K562 (cell line): Measurements from ENCODE around the gene XBP1. TPM values are rescaled to one million over a fixed set of nuclear protein-coding genes. Genes with fewer than 3 reads are reported as not detected.

Experiments
- CBX1 ChIP-seq: sonication (generic); IDR thresholded peaks from 2 replicates; pipeline ENCODE4 v1.6.1; 2016; ENCODE audit warnings: antibody characterized with exemption, low read depth, mild to moderate bottlenecking
- FOSL1 ChIP-seq: fragments of 200-800 bp; sonication (Bioruptor generic); conservative IDR thresholded peaks from 2 replicates; pipeline ENCODE4 v1.6.1; 2016; ENCODE audit warnings: missing genetic modification characterization, missing compliant biosample characterization
- HDAC8 ChIP-seq: fragments of 450-650 bp; IDR thresholded peaks from 2 replicates; pipeline ENCODE4 v1.6.1; 2016; ENCODE audit warnings: mild to moderate bottlenecking, missing genetic modification characterization, moderate library complexity, missing compliant biosample characterization
- HMG20B ChIP-seq: fragments of 250-450 bp; sonication (Bioruptor Pico); IDR thresholded peaks from 2 replicates; pipeline ENCODE4 v1.5.0; 2021; ENCODE audit warnings: mild to moderate bottlenecking
- L3MBTL2 ChIP-seq: fragments of 450-650 bp; IDR thresholded peaks from 2 replicates; pipeline ENCODE4 v1.6.1; 2016; ENCODE audit warnings: mild to moderate bottlenecking, moderate library complexity
- LEF1 ChIP-seq: fragments of 450-650 bp; IDR thresholded peaks from 2 replicates; pipeline ENCODE4 v1.6.1; 2016; ENCODE audit warnings: mild to moderate bottlenecking
- MAFK ChIP-seq: IDR thresholded peaks from 2 replicates; pipeline ENCODE4 v1.6.1; 2011; ENCODE audit warnings: low read length, improper control_type of control experiment
- MED1 ChIP-seq: sonication (generic); formaldehyde crosslinking; IDR thresholded peaks from 2 replicates; pipeline ENCODE4 v1.8.1; 2023; ENCODE audit warnings: missing genetic modification reagents, borderline replicate concordance
- MTA1 ChIP-seq: fragments of 450-650 bp; IDR thresholded peaks from 2 replicates; pipeline ENCODE4 v1.6.1; 2017; ENCODE audit warnings: borderline replicate concordance
- MTF1 ChIP-seq: fragments of 250-450 bp; sonication (Bioruptor Pico); IDR thresholded peaks from 2 replicates; pipeline ENCODE4 v1.9.0; 2021; ENCODE audit warnings: moderate library complexity, mild to moderate bottlenecking, inconsistent platforms, borderline replicate concordance
- MXI1 ChIP-seq: IDR thresholded peaks from 2 replicates; pipeline ENCODE4 v1.6.1; 2011; ENCODE audit warnings: low read depth, mild to moderate bottlenecking, improper control_type of control experiment, low read length
- NFIX ChIP-seq: fragments of 250-450 bp; sonication (Bioruptor Pico); IDR thresholded peaks from 2 replicates; pipeline ENCODE4 v1.4.0; 2020; ENCODE audit warnings: low read depth, mild to moderate bottlenecking, moderate library complexity
- NRF1 ChIP-seq, 2 experiments: fragments of 450-650 bp; IDR thresholded peaks in 1 of 2; conservative IDR thresholded peaks in 1 of 2; 2 replicates each; pipeline ENCODE4 v1.6.1; 2014; ENCODE audit warnings: mild to moderate bottlenecking in 2 of 2
- PCBP2 ChIP-seq: fragments of 200-400 bp; formaldehyde crosslinking; IDR thresholded peaks from 2 replicates; pipeline ENCODE4 v1.6.1; 2018; ENCODE audit warnings: low read length, low read depth, mild to moderate bottlenecking, moderate library complexity; ENCODE audit not compliant: poor library complexity, severe bottlenecking
- PTBP1 ChIP-seq: fragments of 200-400 bp; formaldehyde crosslinking; IDR thresholded peaks from 2 replicates; pipeline ENCODE4 v1.6.1; 2017; ENCODE audit warnings: low read depth, low read length
- SMARCE1 ChIP-seq: fragments of 450-650 bp; IDR thresholded peaks from 2 replicates; pipeline ENCODE4 v1.7.1; 2016; ENCODE audit warnings: mild to moderate bottlenecking
- TARDBP ChIP-seq: fragments of 450-650 bp; IDR thresholded peaks from 2 replicates; pipeline ENCODE4 v1.6.1; 2016
- TBP ChIP-seq: optimal IDR thresholded peaks from 2 replicates; pipeline ENCODE3; 2011; ENCODE audit warnings: low read depth, low read length, improper control_type of control experiment
- ZBTB5 ChIP-seq: fragments of 450-650 bp; IDR thresholded peaks from 2 replicates; pipeline ENCODE4 v1.6.1; 2017; ENCODE audit warnings: antibody characterized with exemption
- ZBTB9 ChIP-seq: fragments of 450-650 bp; formaldehyde crosslinking; IDR thresholded peaks from 2 replicates; pipeline ENCODE4 v1.4.0; 2020; ENCODE audit warnings: mild to moderate bottlenecking, moderate library complexity
- ZFP1 ChIP-seq: fragments of 450-650 bp; formaldehyde crosslinking; IDR thresholded peaks from 2 replicates; pipeline ENCODE4 v1.4.0; 2020; ENCODE audit warnings: mild to moderate bottlenecking, mixed read lengths
- ZFX ChIP-seq: sonication (generic); formaldehyde crosslinking; IDR thresholded peaks from 2 replicates; pipeline ENCODE4 v1.8.0; 2022; ENCODE audit warnings: mild to moderate bottlenecking, missing genetic modification reagents, moderate library complexity
- polyA plus RNA-seq, 8 experiments: library from polyadenylated mRNA; depleted of rRNA in 4 of 8; stranded (reverse) in 5 of 8; unstranded in 3 of 8; fragments of >200 nt; fragmentation: Nextera tagmentation in 2 of 8; fragmentation: Illumina TruSeq in 1 of 8; extraction: Ambion mirVana in 2 of 8; extraction: Trizol in 1 of 8; gene quantifications; 2 replicates each; pipeline versions ENCODE4 v1.2.1 to v1.2.3, GENCODE V29; 2011 to 2014; ENCODE audit warnings: inconsistent platforms in 1 of 8, missing spikeins in 1 of 8
- total RNA-seq, 7 experiments: library from RNA; depleted of rRNA in 6 of 7; stranded (reverse); fragments of >200 nt in 6 of 7; fragmentation: Illumina TruSeq in 2 of 7; extraction: Trizol in 2 of 7; gene quantifications; 2 replicates each; pipeline versions ENCODE4 v1.2.1 to v1.2.3, GENCODE V29; 2011 to 2021; ENCODE audit warnings: low replicate concordance in 1 of 7
- TF ChIP-seq, protein P1 (sequence below): fragments of 450-650 bp; formaldehyde crosslinking; IDR thresholded peaks from 2 replicates; pipeline ENCODE4 v1.4.0; 2020; ENCODE audit warnings: mild to moderate bottlenecking, moderate library complexity

Gene XBP1
- total and polyA plus RNA-seq, 9 of the 15 experiments (the other 6 are each of a cell fraction or from before 2014, with no cell fraction given) = 25.0 to 218 (median 94.6) TPM

DNA sequence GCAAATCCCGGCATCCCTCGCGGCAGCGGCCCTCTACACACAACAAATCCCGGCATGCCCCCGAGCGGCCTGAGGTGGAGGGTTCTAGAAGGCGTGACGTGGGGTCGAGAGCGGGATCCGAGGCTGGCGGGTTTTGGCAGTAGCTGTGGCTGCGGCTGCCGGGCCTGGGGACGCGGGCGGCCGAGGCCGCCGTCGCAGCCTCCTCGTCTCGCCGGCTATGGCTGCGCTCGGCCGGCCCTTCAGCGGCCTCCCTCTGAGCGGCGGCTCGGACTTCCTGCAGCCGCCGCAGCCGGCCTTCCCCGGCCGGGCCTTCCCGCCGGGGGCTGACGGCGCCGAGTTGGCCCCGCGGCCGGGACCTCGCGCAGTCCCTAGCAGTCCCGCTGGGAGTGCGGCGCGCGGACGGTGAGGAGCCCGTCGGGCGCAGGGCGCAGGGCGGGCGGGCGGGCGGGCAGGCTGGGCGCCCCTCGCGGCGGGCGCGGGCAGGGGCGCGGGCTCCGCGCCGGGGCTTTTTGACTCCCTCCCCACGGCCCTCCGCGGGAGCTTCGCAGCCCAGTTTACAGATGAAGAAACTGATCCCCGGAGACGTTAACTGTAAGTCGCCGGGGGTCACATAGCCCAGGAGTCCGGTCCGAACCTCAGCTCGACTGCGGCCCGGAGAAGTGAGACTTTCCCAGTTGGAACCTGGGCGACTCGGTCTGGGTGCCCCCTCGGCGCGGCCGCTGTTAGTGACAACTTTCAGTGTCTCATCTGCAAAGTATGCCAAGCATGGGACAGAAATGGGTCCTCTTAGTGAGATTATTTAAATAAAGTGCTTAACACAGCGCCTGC is 27.5 kb downstream of the XBP1 start, which contains the start of gene CCDC117 (continued):
- TF ChIP-seq NFIX (no peak), MXI1 (no peak), ZBTB9 (CRISPR knock-in tag) (0 out of 2 replicates have a peak, but pooled peaks have one; percentile 26), CBX1 (peak; percentile 41; the same call in 1 of the 2 replicates), ZFP1 (no peak), ZBTB5 (no peak), MAFK (no peak), MTA1 (no peak), LEF1 (no peak), ZFX (CRISPR knock-in tag) (peak; percentile 87), TBP (peak; percentile 73), L3MBTL2 (peak; percentile 62), FOSL1 (no peak; the same call in 1 of the 2 replicates), NRF1 (conservative IDR thresholded peaks at IDR 0.05 in 1 of 2, IDR thresholded peaks at IDR 0.05 in 1 of 2) (no peak; a peak in 2 of 4 replicates), HMG20B (CRISPR knock-in tag) (no peak), PCBP2 (no peak), MED1 (no peak), HDAC8 (tag) (0 out of 2 replicates have a peak, but pooled peaks have one; percentile 37), SMARCE1 (no peak), MTF1 (CRISPR knock-in tag) (no peak), PTBP1 (no peak), TARDBP (no peak)
- TF ChIP-seq, protein P1, sequence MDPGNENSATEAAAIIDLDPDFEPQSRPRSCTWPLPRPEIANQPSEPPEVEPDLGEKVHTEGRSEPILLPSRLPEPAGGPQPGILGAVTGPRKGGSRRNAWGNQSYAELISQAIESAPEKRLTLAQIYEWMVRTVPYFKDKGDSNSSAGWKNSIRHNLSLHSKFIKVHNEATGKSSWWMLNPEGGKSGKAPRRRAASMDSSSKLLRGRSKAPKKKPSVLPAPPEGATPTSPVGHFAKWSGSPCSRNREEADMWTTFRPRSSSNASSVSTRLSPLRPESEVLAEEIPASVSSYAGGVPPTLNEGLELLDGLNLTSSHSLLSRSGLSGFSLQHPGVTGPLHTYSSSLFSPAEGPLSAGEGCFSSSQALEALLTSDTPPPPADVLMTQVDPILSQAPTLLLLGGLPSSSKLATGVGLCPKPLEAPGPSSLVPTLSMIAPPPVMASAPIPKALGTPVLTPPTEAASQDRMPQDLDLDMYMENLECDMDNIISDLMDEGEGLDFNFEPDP (CRISPR knock-in tag) = no peak
